ENCODE measurements around the gene OR2T1.
"Not testable (repeated sequence)": the region's sequence is repeated elsewhere in the genome, so short reads cannot be mapped to it uniquely, and the experiment has no call there.

The OR2T1 gene

GRCh38 chr1:248434913-248435312 is 32.1 kb downstream of the OR2T1 start:
- DNase-seq (ENCODE audit: low read depth in 2 of 2) = not testable (repeated sequence)

GRCh38 chr1:248436303-248436702 is 33.5 kb downstream of the OR2T1 start:
- DNase-seq (ENCODE audit: low read depth in 2 of 2) = not testable (repeated sequence)

GRCh38 chr1:248438668-248439067 is 35.8 kb downstream of the OR2T1 start:
- not testable (repeated sequence) for DNase-seq (ENCODE audit: low read depth in 2 of 2)

GRCh38 chr1:248439283-248439682 is 36.4 kb downstream of the OR2T1 start:
- not testable (repeated sequence) for DNase-seq (ENCODE audit: low read depth in 2 of 2)

GRCh38 chr1:248442500-248443277 is 39.8 kb downstream of the OR2T1 start:
- DNase-seq (ENCODE audit: low read depth in 2 of 2) = not testable (repeated sequence)

- DNase-seq (ENCODE audit: low read depth in 2 of 2) = not testable (repeated sequence)
Observed at GRCh38 chr1:248444603-248445002, 41.8 kb downstream of the OR2T1 start.

- not testable (repeated sequence) for DNase-seq (ENCODE audit: low read depth in 2 of 2)
Observed at GRCh38 chr1:248445399-248445798, 42.6 kb downstream of the OR2T1 start, which contains the start of gene OR2T2. OR2T2 (plus strand) TSS chr1:248445637; CDS start chr1:248452798, 7,161 bp downstream.

- DNase-seq (ENCODE audit: low read depth in 2 of 2) = not testable (repeated sequence)
Observed at GRCh38 chr1:248448409-248449074, 45.7 kb downstream of the OR2T1 start.

- DNase-seq (ENCODE audit: low read depth in 2 of 2) = not testable (repeated sequence)
Observed at GRCh38 chr1:248449821-248450465, 47.1 kb downstream of the OR2T1 start.

GRCh38 chr1:248450466-248451145 is 47.8 kb downstream of the OR2T1 start:
- DNase-seq (ENCODE audit: low read depth in 2 of 2) = not testable (repeated sequence)

GRCh38 chr1:248453619-248454018 is 50.8 kb downstream of the OR2T1 start:
- not testable (repeated sequence) for DNase-seq (ENCODE audit: low read depth in 2 of 2)

- not testable (repeated sequence) for DNase-seq (ENCODE audit: low read depth in 2 of 2)
Observed at GRCh38 chr1:248455045-248455444, 52.2 kb downstream of the OR2T1 start.

- DNase-seq (ENCODE audit: low read depth in 2 of 2) = not testable (repeated sequence)
Observed at GRCh38 chr1:248456635-248457034, 53.8 kb downstream of the OR2T1 start.
